Transverse colon (tissue), 4 donors: ENCODE data around the gene UQCR11. TPM values are rescaled to one million over a fixed set of nuclear protein-coding genes. Genes with fewer than 3 reads are reported as not detected.

Experiments
- DNase-seq: peaks from one replicate; pipeline ENCODE4 v3.0.0-alpha.2; 2019
- H3K27ac ChIP-seq, 4 donors: fragments of 200-600 bp; sonication (generic); 2 replicates each; pipeline ENCODE4 v1.5.1; 2016 to 2018; ENCODE audit warnings: inconsistent platforms in 4 of 4
- H3K27me3 ChIP-seq: fragments of 200-600 bp; sonication (generic); 2 replicates; pipeline ENCODE4 v1.5.1; 2017; ENCODE audit warnings: inconsistent platforms
- H3K36me3 ChIP-seq, 4 donors: fragments of 200-600 bp; sonication (generic); 2 replicates each; pipeline ENCODE4 v1.5.1; 2017 to 2019; ENCODE audit warnings: inconsistent platforms in 4 of 4
- H3K4me1 ChIP-seq, 4 donors: fragments of 200-600 bp; sonication (generic); 2 replicates each; pipeline ENCODE4 v1.5.1; 2017 to 2020; ENCODE audit warnings: inconsistent platforms in 4 of 4
- H3K4me3 ChIP-seq, 4 donors: fragments of 200-600 bp; sonication (generic); 1 replicate in 1 of 4; 2 replicates in 3 of 4; pipeline versions ENCODE4 v1.5.1 to v1.6.1; 2017 to 2019; ENCODE audit warnings: inconsistent platforms in 4 of 4
- H3K9me3 ChIP-seq, 2 donors: fragments of 200-600 bp; sonication (generic); 2 replicates each; pipeline ENCODE4 v1.5.1; 2017 to 2019; ENCODE audit warnings: inconsistent platforms in 2 of 2
- EP300 ChIP-seq: sonication (generic); formaldehyde crosslinking; IDR thresholded peaks from one replicate; pipeline ENCODE4 v1.6.1; 2017; ENCODE audit warnings: antibody characterized with exemption, low read depth
- POLR2A ChIP-seq: fragments of 450-650 bp; IDR thresholded peaks from one replicate; pipeline ENCODE4 v1.6.1; 2016; ENCODE audit warnings: antibody characterized with exemption, mild to moderate bottlenecking, moderate library complexity
- POLR2AphosphoS5 ChIP-seq, 3 donors: sonication (generic); formaldehyde crosslinking; IDR thresholded peaks; one replicate each; pipeline ENCODE4 v1.6.1; 2016; ENCODE audit warnings: antibody characterized with exemption in 3 of 3
- WGBS, 2 donors: methylation state at CpG; one replicate each; pipeline ENCODE4 v1.1.5; 2018; ENCODE audit warnings: low coverage in 1 of 2; 5-methylcytosine and 5-hydroxymethylcytosine counted together
- in situ Hi-C, 4 donors: fragments of 200-750 bp; cut with MboI; loops; one replicate each; pipeline versions ENCODE4 v1.15.0 to v1.15.1; 2017; ENCODE audit warnings: low sequenced_read_pairs in 3 of 4, low pct_ligation_motif_present in 1 of 4, low pct_unique_long_range_greater_than_20kb in 1 of 4
- intact Hi-C: fragments of 100-400 bp; cut with DNase I; formaldehyde crosslinking; loops from one replicate; pipeline ENCODE4 v1.15.1; 2023; ENCODE audit warnings: low total_unique reads
- total RNA-seq, 4 donors: library from RNA; depleted of rRNA; stranded (reverse); fragments of >200 nt; gene quantifications; one replicate each; pipeline ENCODE4 v1.1.0, GENCODE V29; 2016
- TF ChIP-seq, protein P1 (sequence below), 5 experiments: fragments of 200-600 bp in 3 of 5; fragments of 450-650 bp in 2 of 5; sonication (generic) in 3 of 5; IDR thresholded peaks; 1 replicate in 2 of 5; 2 replicates in 3 of 5; pipeline ENCODE4 v1.5.1; 2016 to 2017; ENCODE audit warnings: antibody characterized with exemption in 5 of 5, inconsistent platforms in 3 of 5, mild to moderate bottlenecking in 2 of 5, moderate library complexity in 1 of 5

Gene UQCR11
- total RNA-seq, 4 donors from 2014 or later: 19.9 to 120 (median 60.8) TPM

DNA sequence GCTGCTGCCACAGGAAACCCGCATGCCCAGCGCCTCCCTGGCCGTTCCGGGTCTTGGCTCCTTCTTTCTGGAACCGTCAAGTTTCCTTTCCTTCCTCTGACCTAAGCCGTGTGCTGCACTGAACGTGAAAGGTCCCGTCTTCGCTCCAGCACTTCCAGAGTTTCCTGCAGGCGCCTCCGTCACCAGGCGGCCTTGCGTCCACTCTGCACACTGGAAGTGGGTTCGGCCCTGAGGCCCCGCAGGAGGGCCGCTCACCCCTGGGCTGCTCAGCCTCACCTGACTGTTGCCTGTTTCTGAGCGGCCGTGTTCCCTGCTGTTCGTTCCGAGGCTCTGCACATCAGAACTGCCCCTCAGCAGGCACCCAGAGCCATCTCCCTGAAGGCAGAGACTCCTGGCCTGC is 24.9 kb downstream of the UQCR11 start:
- 95% methylated on average over 20 of the region's 20 CpGs; no CpG with 5 or more reads in 1 of the 2 donors for WGBS, 2 donors
- in situ Hi-C loops (no loop called here), intact Hi-C loops (no loop called here)
- TF ChIP-seq, protein P1, sequence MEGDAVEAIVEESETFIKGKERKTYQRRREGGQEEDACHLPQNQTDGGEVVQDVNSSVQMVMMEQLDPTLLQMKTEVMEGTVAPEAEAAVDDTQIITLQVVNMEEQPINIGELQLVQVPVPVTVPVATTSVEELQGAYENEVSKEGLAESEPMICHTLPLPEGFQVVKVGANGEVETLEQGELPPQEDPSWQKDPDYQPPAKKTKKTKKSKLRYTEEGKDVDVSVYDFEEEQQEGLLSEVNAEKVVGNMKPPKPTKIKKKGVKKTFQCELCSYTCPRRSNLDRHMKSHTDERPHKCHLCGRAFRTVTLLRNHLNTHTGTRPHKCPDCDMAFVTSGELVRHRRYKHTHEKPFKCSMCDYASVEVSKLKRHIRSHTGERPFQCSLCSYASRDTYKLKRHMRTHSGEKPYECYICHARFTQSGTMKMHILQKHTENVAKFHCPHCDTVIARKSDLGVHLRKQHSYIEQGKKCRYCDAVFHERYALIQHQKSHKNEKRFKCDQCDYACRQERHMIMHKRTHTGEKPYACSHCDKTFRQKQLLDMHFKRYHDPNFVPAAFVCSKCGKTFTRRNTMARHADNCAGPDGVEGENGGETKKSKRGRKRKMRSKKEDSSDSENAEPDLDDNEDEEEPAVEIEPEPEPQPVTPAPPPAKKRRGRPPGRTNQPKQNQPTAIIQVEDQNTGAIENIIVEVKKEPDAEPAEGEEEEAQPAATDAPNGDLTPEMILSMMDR (IDR thresholded peaks at IDR 0.05): no peak
- TF ChIP-seq POLR2AphosphoS5 (IDR thresholded peaks at IDR 0.05) (no peak), EP300 (no peak), POLR2A (no peak)
- H3K4me1 ChIP-seq: no peaks in the 10 kb centered on the region
- no peaks in the 10 kb centered on the region for H3K9me3 ChIP-seq
- H3K27ac ChIP-seq: no peak overlapping the region
- H3K27me3 ChIP-seq: no peaks in the 10 kb centered on the region
- peaks cover 0 to 29% (median 13%) of the 10 kb centered on the region in 4 donors for H3K36me3 ChIP-seq
- no peak for DNase-seq
- no peak overlapping the region for H3K4me3 ChIP-seq

DNA sequence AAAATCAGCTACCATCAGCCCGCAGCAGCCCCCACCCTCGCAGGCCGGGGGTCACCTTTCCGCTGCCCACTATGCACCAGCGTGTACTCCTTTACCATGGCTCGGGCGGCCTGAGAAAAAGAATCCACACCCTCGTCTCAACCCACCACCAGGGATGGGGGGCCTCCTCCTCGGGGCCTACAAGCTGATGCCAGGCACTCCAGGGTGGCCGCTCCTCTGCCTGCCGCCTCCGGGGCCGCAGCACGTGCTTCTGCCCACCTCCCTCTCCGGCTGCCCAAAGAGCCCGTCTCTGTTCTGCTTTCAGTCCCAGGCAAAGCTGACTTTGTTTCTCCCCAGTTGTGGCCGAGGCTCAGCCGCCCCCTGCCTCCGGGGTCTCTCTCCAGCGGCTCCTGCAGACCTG is 26.0 kb downstream of the UQCR11 start:
- in situ Hi-C loops (no loop called here), intact Hi-C loops (no loop called here)
- Histone ChIP-seq H3K27me3 (no peaks in the 10 kb centered on the region), H3K27ac (no peak overlapping the region), H3K9me3 (no peaks in the 10 kb centered on the region), H3K4me3 (no peak overlapping the region), H3K36me3 (peaks cover 0 to 29% (median 12%) of the 10 kb centered on the region in 4 donors), H3K4me1 (no peaks in the 10 kb centered on the region)
- 97% methylated on average over 20 of the region's 20 CpGs; no CpG with 5 or more reads in 1 of the 2 donors for WGBS, 2 donors
- no peak for DNase-seq
- TF ChIP-seq EP300: no peak
- no peak for TF ChIP-seq POLR2A
- TF ChIP-seq, protein P1 (IDR thresholded peaks at IDR 0.05): no peak
- TF ChIP-seq POLR2AphosphoS5 (IDR thresholded peaks at IDR 0.05): no peak

DNA sequence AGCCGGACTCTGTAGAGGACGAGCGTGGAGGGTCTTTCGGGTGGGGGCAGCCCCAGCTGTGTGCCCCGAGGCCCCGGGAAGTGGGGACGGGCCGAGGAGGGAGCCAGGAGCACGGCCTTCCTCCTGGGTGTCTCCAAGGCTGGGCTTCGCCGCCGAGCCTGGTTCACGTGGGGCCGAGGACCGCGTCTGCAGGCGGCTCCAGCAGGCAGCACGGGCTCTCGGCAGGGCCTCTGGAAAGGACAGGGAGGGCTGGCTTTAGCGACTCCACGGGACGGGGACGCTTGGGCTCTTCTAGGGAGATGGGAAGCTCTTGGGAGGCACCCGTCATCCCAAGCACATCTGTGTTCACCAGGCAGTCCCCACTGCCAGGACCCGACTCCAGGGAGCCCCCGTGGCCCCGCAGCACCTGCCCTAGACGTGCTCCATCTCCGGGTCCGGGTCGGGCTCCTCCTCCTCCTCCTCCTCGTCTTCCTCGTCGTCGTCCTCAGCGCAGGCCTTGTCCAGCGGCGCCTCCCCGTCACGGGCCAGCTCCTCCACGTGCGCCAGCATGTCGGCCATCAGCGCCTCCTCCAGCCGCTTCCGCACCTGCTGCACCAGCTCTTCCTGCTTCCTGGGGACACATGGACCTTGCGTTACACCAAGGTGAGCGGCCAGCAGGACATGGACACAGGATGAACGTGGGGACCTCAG is 27.2 kb downstream of the UQCR11 start:
- peaks cover 0 to 29% (median 9%) of the 10 kb centered on the region in 4 donors for H3K36me3 ChIP-seq
- no peak for DNase-seq
- H3K27ac ChIP-seq: no peak overlapping the region
- 94% methylated on average over 49 of the region's 49 CpGs; no CpG with 5 or more reads in 1 of the 2 donors for WGBS, 2 donors
- no peaks in the 10 kb centered on the region for H3K9me3 ChIP-seq
- no peak overlapping the region for H3K4me3 ChIP-seq
- in situ Hi-C loops: no loop called here
- H3K4me1 ChIP-seq: peaks cover 0 to 6% (median 0%) of the 10 kb centered on the region in 4 donors
- no peaks in the 10 kb centered on the region for H3K27me3 ChIP-seq
- intact Hi-C loops: no loop called here
- no peak for TF ChIP-seq EP300

DNA sequence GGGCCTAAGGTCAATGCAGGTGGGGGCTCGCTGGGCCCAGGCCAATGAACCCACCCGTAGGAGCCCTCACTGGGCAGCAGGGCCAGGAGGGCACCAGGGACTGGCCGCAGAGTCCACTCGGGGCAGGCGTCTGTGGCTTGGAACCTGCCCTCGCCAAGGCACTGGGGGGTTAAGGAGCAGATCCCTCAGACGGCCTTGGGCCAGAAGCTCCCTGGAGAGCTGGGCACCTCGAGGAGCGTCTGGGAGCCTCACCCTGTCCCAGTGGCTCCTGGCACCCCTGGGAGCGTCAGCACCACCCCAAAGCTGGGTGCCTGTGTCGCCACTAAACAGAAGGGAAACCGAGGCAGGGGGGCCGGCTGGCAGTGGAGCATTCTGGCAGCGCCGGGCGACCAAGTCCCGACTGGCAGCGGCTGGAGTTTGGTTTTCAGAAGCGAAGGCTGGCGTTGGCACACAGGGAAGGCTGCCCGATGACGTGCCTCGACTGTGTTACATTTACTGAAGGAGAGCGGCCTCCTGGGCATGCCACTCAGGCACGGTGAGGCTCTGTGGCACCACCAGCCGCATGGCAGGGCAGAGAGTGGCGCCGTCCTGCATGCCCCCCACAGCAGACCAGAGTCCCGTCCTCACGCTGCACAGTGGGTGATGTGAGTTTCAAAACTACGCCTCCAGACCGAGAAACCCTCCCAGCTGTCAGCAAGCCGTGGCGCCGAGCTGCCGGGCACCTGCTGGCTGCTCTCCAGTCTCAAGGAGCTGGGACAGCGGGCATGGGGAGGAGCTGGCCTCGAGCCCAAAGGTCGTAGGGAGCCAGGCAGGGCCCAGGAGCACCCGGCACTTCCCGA is 28.0 kb downstream of the UQCR11 start:
- H3K4me1 ChIP-seq: peaks cover 0 to 6% (median 0%) of the 10 kb centered on the region in 4 donors
- no peak for DNase-seq
- intact Hi-C loops (no loop called here), in situ Hi-C loops (no loop called here)
- H3K9me3 ChIP-seq: no peaks in the 10 kb centered on the region
- TF ChIP-seq, protein P1 (IDR thresholded peaks at IDR 0.05): no peak
- TF ChIP-seq POLR2AphosphoS5 (IDR thresholded peaks at IDR 0.05) (no peak), EP300 (no peak), POLR2A (no peak)
- 88% methylated on average over 37 of the region's 41 CpGs; no CpG with 5 or more reads in 1 of the 2 donors for WGBS, 2 donors
- H3K27ac ChIP-seq: no peak overlapping the region
- peaks cover 0 to 24% (median 9%) of the 10 kb centered on the region in 4 donors for H3K36me3 ChIP-seq
- no peak overlapping the region for H3K4me3 ChIP-seq
- no peaks in the 10 kb centered on the region for H3K27me3 ChIP-seq
